HepG2 (cell line): ENCODE measurements around the gene YIPF3.

ENCODE experiments used
- EZH2 ChIP-seq: conservative IDR thresholded peaks from 2 replicates; pipeline ENCODE4 v1.6.1; 2012; ENCODE audit warnings: mild to moderate bottlenecking, low read depth, low read length, moderate library complexity
- NR2F6 ChIP-seq, 2 experiments: IDR thresholded peaks; 2 replicates each; pipeline ENCODE4 v1.6.1; 2016; ENCODE audit warnings: antibody characterized with exemption in 1 of 2, mild to moderate bottlenecking in 1 of 2
- POLR2A ChIP-seq, 2 experiments: IDR thresholded peaks; 2 replicates each; pipeline ENCODE4 v1.6.1; 2011; ENCODE audit warnings: low read depth in 2 of 2, low read length in 2 of 2, mild to moderate bottlenecking in 1 of 2, moderate library complexity in 1 of 2; ENCODE audit not compliant: insufficient read depth in 1 of 2
- RAD51 ChIP-seq: fragments of 450-650 bp; IDR thresholded peaks from 2 replicates; pipeline ENCODE4 v1.6.1; 2016; ENCODE audit warnings: borderline replicate concordance
- SIN3A ChIP-seq: IDR thresholded peaks from 2 replicates; pipeline ENCODE4 v1.6.1; 2011; ENCODE audit warnings: low read depth, mild to moderate bottlenecking, control low read depth, low read length, borderline replicate concordance
- SMAD1 ChIP-seq: sonication (generic); formaldehyde crosslinking; IDR thresholded peaks from 2 replicates; pipeline ENCODE4 v1.4.0; 2020; ENCODE audit warnings: missing genetic modification reagents, low read depth, mild to moderate bottlenecking, borderline replicate concordance
- ZZZ3 ChIP-seq: sonication (generic); formaldehyde crosslinking; IDR thresholded peaks from 2 replicates; pipeline ENCODE4 v1.4.0; 2020; ENCODE audit warnings: missing genetic modification reagents, mild to moderate bottlenecking, borderline replicate concordance
- TF ChIP-seq, protein P1 (sequence below): sonication (generic); formaldehyde crosslinking; IDR thresholded peaks from 2 replicates; pipeline ENCODE4 v1.5.0; 2020; ENCODE audit warnings: mild to moderate bottlenecking, missing genetic modification reagents, moderate library complexity
- TF ChIP-seq, protein P2 (sequence below): sonication (generic); formaldehyde crosslinking; IDR thresholded peaks from 2 replicates; pipeline ENCODE4 v1.4.0; 2020; ENCODE audit warnings: missing genetic modification reagents, borderline replicate concordance
- TF ChIP-seq, protein P3 (sequence below), 2 experiments: IDR thresholded peaks; 2 replicates each; pipeline ENCODE4 v1.6.1; 2011 to 2012; ENCODE audit warnings: low read length in 2 of 2, borderline replicate concordance in 1 of 2, low read depth in 1 of 2, mild to moderate bottlenecking in 1 of 2, moderate library complexity in 1 of 2
- TF ChIP-seq, protein P4 (sequence below): sonication (generic); formaldehyde crosslinking; IDR thresholded peaks from 2 replicates; pipeline ENCODE4 v1.8.0; 2022; ENCODE audit warnings: low read depth, missing genetic modification reagents

DNA sequence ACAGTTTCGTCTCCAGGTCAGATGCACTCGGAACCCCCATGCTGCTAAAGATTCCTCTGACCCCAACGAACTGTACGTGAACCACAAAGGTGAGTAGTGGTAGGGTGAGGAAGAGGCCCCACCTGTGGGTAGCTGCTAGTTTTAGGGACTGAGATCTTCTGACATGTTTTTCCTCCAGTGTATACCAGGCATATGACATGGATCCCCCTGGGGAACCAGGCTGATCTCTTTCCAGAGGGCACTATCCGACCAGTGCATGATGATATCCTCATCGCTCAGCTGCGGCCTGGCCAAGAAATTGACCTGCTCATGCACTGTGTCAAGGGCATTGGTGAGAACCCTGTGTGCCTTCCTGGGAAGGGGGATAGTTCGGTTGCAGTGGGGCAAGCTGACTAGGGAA is 3.4 kb upstream of the YIPF3 start:
- TF ChIP-seq SMAD1 (CRISPR knock-in tag) (no peak), ZZZ3 (CRISPR knock-in tag) (no peak), EZH2 (no peak), NR2F6 (IDR thresholded peaks at IDR 0.05) (no peak), NR2F6 (CRISPR knock-in tag; IDR thresholded peaks at IDR 0.05) (no peak), RAD51 (no peak), POLR2A (IDR thresholded peaks at IDR 0.05; ENCODE audit: insufficient read depth in 1 of 2, low read depth in 2 of 2, low read length in 2 of 2) (no peak; a peak in 1 of 4 replicates), SIN3A (no peak)
- TF ChIP-seq, protein P1, sequence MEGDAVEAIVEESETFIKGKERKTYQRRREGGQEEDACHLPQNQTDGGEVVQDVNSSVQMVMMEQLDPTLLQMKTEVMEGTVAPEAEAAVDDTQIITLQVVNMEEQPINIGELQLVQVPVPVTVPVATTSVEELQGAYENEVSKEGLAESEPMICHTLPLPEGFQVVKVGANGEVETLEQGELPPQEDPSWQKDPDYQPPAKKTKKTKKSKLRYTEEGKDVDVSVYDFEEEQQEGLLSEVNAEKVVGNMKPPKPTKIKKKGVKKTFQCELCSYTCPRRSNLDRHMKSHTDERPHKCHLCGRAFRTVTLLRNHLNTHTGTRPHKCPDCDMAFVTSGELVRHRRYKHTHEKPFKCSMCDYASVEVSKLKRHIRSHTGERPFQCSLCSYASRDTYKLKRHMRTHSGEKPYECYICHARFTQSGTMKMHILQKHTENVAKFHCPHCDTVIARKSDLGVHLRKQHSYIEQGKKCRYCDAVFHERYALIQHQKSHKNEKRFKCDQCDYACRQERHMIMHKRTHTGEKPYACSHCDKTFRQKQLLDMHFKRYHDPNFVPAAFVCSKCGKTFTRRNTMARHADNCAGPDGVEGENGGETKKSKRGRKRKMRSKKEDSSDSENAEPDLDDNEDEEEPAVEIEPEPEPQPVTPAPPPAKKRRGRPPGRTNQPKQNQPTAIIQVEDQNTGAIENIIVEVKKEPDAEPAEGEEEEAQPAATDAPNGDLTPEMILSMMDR (CRISPR knock-in tag), result no peak
- TF ChIP-seq, protein P2, sequence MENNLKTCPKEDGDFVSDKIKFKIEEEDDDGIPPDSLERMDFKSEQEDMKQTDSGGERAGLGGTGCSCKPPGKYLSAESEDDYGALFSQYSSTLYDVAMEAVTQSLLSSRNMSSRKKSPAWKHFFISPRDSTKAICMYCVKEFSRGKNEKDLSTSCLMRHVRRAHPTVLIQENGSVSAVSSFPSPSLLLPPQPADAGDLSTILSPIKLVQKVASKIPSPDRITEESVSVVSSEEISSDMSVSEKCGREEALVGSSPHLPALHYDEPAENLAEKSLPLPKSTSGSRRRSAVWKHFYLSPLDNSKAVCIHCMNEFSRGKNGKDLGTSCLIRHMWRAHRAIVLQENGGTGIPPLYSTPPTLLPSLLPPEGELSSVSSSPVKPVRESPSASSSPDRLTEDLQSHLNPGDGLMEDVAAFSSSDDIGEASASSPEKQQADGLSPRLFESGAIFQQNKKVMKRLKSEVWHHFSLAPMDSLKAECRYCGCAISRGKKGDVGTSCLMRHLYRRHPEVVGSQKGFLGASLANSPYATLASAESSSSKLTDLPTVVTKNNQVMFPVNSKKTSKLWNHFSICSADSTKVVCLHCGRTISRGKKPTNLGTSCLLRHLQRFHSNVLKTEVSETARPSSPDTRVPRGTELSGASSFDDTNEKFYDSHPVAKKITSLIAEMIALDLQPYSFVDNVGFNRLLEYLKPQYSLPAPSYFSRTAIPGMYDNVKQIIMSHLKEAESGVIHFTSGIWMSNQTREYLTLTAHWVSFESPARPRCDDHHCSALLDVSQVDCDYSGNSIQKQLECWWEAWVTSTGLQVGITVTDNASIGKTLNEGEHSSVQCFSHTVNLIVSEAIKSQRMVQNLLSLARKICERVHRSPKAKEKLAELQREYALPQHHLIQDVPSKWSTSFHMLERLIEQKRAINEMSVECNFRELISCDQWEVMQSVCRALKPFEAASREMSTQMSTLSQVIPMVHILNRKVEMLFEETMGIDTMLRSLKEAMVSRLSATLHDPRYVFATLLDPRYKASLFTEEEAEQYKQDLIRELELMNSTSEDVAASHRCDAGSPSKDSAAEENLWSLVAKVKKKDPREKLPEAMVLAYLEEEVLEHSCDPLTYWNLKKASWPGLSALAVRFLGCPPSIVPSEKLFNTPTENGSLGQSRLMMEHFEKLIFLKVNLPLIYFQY (CRISPR knock-in tag), result no peak
- TF ChIP-seq, protein P3, sequence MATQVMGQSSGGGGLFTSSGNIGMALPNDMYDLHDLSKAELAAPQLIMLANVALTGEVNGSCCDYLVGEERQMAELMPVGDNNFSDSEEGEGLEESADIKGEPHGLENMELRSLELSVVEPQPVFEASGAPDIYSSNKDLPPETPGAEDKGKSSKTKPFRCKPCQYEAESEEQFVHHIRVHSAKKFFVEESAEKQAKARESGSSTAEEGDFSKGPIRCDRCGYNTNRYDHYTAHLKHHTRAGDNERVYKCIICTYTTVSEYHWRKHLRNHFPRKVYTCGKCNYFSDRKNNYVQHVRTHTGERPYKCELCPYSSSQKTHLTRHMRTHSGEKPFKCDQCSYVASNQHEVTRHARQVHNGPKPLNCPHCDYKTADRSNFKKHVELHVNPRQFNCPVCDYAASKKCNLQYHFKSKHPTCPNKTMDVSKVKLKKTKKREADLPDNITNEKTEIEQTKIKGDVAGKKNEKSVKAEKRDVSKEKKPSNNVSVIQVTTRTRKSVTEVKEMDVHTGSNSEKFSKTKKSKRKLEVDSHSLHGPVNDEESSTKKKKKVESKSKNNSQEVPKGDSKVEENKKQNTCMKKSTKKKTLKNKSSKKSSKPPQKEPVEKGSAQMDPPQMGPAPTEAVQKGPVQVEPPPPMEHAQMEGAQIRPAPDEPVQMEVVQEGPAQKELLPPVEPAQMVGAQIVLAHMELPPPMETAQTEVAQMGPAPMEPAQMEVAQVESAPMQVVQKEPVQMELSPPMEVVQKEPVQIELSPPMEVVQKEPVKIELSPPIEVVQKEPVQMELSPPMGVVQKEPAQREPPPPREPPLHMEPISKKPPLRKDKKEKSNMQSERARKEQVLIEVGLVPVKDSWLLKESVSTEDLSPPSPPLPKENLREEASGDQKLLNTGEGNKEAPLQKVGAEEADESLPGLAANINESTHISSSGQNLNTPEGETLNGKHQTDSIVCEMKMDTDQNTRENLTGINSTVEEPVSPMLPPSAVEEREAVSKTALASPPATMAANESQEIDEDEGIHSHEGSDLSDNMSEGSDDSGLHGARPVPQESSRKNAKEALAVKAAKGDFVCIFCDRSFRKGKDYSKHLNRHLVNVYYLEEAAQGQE (IDR thresholded peaks at IDR 0.05; ENCODE audit: borderline replicate concordance in 1 of 2, low read depth in 1 of 2, low read length in 2 of 2), result no peak
- TF ChIP-seq, protein P4, sequence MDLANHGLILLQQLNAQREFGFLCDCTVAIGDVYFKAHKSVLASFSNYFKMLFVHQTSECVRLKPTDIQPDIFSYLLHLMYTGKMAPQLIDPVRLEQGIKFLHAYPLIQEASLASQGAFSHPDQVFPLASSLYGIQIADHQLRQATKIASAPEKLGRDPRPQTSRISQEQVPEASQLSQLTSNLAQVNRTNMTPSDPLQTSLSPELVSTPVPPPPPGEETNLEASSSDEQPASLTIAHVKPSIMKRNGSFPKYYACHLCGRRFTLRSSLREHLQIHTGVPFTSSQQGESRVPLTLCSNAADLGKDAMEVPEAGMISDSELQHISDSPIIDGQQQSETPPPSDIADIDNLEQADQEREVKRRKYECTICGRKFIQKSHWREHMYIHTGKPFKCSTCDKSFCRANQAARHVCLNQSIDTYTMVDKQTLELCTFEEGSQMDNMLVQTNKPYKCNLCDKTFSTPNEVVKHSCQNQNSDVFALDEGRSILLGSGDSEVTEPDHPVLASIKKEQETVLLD (CRISPR knock-in tag), result no peak
